Medulla oblongata (tissue), 1 donor: ENCODE results near the gene ZNF222.

Source experiments
- DNase-seq: peaks from one replicate; pipeline ENCODE4 v3.0.0-alpha.2; 2015; ENCODE audit errors: extremely low spot score

ZNF222 gene

DNA sequence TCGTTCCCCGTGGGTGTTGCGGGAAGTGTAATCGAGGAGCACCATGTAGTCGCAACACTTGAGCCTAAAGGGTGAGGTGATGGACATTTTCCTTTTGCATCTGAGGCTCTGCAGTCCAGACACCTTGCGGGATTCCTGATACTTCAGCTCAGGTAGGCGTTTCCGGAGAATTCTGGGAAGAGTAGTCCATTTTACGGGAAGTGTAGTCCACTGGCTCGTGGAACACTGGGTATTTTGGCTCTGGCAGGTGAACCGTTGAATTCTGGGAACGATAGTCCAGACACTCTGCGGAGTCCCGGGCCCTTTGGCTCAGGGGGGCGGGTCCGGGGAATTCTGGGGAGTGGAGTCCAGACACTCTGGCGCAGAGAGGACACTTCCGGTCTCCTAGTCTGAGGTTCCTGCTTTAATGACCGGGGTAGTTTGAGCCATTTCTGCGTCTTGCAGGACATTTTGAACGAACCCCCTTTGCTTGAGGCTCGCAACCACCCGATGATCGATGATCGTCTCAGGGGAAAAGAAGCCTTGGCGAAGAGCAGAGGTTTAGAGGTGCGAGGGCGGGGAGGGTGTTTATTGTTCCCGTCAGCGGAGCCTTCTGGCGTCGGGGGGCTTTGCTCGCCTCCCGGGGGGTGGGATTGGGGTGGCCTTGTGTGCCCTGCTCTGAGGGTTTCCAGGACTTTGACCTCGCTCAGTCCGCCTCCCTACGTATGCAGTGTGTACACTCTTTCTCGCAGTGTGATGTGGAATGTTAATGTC lies 26.6 kb downstream of the ZNF222 start, which contains the start of gene ZNF223:
Gene ZNF223 (plus strand): TSS at position 387 of the 753 bp plus-strand sequence. CDS start 3,141 bp downstream, outside the sequence.
- peak; percentile 99 for DNase-seq

DNA sequence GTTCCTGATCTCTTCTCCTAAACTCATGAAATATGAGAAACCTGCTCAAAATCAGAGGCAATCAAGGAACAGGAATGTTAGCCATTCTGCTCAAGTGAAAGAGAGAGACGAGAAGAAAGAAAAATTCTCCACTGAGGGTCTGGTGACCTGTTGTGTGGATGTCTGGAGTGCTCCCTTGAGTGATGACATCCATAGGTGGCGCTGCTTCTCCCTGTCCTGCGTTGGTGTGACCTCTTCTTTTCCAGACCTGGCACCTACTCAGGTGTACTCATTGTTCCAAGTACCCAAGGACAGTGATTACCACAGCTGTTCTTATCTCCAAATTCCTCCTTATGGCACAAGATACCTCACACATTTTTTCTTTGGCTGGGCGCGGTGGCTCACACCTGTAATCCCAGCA lies 30.7 kb downstream of the ZNF222 start:
- DNase-seq = no peak

DNA sequence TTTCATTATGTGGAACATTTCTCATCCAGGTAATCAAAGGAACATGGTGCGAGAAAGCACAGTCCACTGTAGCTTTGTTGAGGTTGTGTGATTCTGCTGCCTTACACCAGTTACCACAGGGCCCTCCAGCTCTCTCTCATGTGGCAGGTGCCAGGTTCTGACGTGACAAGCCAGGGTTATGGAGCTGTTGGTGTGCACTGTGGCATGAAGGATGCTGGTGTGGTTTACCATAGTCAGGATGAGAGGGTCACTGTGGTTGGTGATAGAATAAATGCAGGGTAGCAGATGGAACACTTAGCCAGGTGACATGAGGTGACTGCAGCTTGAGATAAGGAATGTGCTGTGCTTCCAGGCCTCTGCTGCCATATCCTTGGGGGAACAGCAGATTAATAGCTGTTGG lies 34.0 kb downstream of the ZNF222 start:
- no peak for DNase-seq

DNA sequence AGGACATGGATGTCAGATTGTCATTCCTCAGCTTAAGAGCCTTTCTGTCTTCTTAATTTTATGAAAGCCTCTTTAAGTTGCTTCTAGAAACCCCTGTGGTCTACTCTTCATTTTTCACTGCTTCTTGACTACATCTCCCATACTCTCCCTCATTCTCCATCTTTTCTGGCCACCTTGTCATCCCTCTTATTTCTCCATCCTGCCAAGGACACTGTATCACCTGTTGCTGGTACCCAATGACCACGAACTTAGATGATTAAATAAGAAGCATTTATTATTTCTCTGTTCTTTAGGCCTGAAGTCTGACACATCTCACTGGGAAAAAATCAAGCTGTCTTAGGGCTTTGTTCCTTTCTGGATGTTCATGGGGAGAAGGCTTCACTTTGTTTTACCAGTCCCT lies 35.9 kb downstream of the ZNF222 start:
- DNase-seq = no peak

DNA sequence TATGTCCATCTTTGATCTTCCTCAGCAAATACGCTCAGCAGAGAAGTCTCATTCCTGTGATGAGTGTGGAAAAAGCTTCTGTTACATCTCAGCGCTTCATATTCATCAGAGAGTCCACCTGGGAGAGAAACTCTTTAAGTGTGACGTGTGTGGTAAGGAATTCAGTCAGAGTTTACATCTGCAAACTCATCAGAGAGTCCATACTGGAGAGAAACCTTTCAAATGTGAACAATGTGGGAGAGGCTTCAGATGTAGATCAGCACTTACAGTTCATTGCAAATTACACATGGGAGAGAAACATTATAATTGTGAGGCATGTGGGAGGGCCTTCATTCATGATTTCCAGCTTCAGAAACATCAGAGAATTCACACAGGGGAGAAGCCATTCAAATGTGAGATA lies 41.1 kb downstream of the ZNF222 start:
- DNase-seq = no peak

DNA sequence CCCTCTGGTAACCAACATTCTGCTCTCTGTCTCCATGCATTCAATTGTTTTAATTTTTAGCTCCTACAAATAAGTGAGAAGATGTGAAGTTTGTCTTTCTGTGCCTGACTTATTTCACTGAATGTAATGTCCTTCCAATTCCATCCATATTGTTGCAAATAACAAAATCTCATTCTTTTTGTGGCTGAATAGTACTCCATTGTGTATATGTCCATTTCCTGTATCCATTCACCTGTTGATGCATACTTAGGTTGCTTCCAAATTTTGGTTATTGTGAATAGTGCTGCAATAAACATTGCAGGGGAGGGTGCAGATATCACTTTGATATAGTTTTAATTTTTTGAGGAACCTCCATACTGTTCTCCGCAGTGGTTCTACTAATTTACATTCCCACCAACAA lies 44.2 kb downstream of the ZNF222 start:
- no peak for DNase-seq

DNA sequence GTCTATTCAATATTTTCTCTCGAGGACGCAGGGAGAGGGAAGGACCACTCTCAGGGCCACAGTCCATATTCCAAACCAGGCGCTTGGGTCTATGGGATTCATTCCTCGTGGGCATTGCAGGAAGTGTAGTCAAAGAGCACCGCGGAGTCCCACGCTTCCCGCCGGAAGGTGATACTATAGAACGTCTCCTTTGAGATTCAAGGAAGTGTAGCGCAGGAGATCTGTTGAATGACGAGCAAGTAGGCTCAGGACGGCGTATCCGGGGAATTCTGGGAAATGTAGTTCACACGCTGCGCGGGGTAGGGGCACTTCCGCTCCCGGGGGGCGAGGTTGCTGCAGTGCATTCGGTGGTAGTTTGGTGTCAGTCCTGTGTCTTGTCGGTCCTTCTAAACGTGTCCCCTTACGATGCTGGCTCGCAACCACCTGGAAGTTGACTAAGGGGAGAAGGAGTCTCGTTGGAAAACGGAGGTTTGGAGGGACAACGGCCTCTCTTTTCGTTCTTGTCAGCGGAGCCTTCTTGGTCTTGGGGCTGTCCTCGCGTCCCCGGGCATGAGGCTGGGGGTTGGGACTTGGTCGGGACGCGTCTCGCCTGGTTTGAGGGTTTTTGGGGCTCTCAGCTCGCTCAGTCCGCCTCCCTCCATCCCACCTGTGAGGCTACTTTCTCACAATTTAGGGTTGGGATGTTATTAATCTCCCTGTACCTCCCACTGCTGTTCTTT lies 46.8 kb downstream of the ZNF222 start, which contains the start of gene ZNF284:
Gene ZNF284 (plus strand): TSS at position 336 of the 719 bp plus-strand sequence. CDS start 4,231 bp downstream, outside the sequence.
- peak; percentile 95 for DNase-seq

DNA sequence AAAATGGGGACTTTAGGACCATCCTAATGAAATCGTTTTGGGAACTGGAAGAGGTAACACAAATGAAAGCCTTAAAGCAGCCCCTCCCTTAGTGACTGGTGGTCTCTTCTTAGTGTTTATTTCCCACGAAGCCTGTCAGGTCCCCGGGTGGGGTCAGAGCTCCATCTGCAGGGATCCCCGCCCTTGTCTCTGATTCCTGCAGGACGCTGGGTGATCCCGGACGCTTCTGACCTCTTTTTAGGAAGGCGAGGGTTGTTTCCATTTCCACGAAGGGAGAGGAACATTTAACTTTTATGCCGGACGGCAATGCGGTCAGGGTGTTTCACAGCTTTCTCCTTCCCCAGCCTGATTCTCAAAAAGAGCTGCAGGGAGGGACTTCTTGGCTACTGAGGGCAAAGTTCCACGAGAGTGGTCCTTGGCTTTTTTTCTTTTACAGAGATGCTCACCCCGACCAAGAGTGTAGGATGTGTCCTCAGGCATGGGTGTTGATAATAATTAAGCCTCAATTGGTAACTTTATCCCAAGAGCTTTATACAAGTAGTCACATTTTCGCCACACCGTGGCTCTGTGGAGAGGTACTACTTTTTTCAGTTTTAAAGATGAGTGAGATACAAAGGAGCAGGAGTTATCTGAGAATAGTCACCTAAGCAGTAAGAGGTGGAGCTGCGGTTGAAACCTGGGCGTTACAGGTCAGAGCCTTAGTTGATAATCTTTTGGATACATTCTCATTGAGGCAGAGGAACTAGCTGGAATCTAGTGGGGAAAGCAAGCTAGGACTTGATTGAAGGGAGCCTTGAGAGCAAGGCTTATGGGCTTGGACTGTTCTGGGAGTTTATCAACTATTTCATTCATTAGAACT lies 47.6 kb downstream of the ZNF222 start:
- no peak for DNase-seq

DNA sequence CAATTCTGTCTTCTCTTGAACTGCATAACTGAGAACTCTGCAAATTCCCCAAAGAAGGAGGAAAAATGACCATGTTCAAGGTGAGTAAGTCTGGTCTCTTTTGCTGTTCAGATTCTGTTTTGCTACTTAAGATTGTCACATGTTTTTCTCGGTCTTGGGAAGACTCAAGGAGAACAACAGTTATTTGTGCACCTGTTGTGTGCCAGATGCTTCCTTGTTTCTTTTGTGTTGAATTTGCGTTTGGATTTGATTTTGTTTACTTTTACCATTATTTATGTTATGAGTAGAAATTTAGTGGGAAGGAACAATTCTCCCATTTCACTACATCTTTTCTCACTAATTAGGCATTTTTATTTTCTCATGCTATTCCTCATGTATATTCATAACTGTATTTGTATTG lies 51.1 kb downstream of the ZNF222 start:
- no peak for DNase-seq
